AG09319 (cell line): ENCODE data around the gene ENDOV.
A peak's percentile ranks its signal among the peaks of the same experiment; 100 is the strongest.

Source experiments
- DNase-seq: peaks from one replicate; pipeline ENCODE4 v3.0.0-alpha.2; 2010; ENCODE audit warnings: low read depth; ENCODE audit errors: extremely low read depth
- CTCF ChIP-seq: IDR thresholded peaks from 2 replicates; pipeline ENCODE4 v1.5.1; 2011; ENCODE audit warnings: low read depth, mild to moderate bottlenecking, inconsistent platforms, low read length, moderate library complexity

The ENDOV gene

GRCh38 chr17:80414803-80415625 lies at the start of gene ENDOV:
Gene ENDOV (plus strand): TSS chr17:80415167. CDS start chr17:80415195, 28 bp downstream.
- TF ChIP-seq CTCF = no peak
- peak; percentile 86 for DNase-seq

DNA sequence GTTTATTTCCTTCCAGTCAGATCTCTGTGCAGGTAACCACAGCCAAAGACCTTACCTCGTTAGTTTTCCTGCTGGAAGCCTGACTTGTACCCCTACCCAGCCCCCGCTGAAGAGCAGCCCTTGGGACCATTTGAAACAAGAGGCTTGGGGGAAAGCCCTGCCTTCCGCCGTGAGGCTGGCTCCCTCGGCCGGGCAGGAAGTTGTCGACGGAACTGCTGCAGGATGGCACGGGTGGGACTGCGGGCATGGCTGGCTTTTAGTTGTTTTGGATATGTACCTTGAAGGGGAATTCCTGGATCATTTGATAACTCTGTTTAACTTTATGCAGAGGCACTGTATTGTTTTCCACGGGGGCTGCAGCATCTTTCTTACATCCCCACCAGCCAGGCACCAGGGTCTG lies 49.0 kb upstream of the ENDOV start:
- no peak for DNase-seq
- TF ChIP-seq CTCF = no peak

- no peak for TF ChIP-seq CTCF
- DNase-seq = no peak
Measured at GRCh38 chr17:80367503-80367902, 47.5 kb upstream of the ENDOV start.

GRCh38 chr17:80371196-80371595 lies 43.8 kb upstream of the ENDOV start:
- TF ChIP-seq CTCF = no peak
- no peak for DNase-seq

GRCh38 chr17:80372456-80372855 lies 42.5 kb upstream of the ENDOV start:
- DNase-seq = no peak
- no peak for TF ChIP-seq CTCF

DNA sequence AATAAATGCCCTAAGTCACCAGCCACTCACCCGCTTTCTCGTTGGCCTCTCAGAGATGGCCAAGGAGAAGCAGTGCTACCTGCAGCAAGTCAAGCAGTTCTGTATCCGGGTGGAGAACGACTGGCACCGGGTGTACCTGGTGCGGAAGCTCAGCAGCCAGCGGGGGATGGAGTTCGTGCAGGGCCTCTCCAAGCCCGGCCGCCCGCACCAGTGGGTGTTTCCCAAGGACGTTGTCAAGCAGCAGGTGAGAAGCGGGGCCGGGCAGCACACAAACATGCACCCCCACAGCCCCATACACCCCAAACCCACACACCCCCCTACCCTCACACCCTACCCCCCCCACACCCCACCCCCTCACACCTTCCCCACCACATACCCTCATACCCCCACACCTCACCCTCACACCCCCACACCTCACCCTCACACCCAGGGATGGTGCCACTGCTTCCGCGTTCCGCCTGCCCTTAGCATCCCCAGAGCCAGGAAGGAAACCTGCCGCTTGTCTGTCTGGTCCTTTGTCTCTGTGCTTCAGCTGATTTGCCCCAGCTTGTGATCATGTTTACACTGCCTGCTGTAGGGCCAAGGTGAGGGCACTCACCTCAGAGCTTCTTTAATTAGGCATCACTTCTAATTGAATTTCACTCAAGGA lies 41.9 kb upstream of the ENDOV start:
- no peak for DNase-seq
- no peak for TF ChIP-seq CTCF

DNA sequence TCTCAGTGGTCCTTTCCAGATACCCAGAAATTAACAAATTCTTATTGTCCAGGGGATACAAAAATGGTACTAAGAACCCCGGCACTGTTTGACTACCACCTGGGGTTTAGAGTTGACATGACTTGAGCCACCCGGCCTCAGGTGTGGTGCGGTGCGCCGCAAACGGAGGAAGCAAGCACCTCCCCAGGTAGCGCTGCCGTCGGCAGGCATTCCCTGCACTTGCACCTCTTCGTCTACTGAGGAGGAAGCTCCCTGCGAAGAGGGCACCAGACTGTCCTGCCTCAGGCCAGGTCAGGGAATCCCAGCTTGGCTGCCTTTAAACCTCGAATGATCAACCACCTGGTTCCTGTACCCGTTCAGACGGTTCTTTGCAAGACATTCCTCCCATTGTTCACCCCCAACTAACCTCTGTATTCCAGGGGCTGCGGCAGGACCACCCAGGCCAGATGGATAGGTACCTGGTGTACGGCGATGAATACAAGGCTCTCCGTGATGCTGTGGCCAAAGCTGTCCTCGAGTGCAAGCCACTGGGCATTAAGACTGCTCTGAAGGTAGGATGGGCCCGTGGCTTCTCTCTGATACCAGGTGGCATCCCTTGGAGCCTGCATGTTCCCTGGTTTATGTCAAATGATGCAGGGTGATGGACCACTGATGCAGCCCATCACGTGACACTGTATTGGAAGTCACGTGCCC lies 40.8 kb upstream of the ENDOV start:
- no peak for TF ChIP-seq CTCF

More for the DNA sequence above, 40.8 kb upstream of the ENDOV start:
- DNase-seq = no peak
